ENCODE results near the gene PKIG. TPM values are rescaled to one million over a fixed set of nuclear protein-coding genes. Genes with fewer than 3 reads are reported as not detected.

PKIG gene
- total and polyA plus RNA-seq, 2 experiments from 2014 or later = 29.7 to 33.2 TPM

GRCh38 chr20:44574372-44574771 is 8.0 kb upstream of the PKIG start (continued):
- TF ChIP-seq ETS1 (IDR thresholded peaks at IDR 0.05) (no peak), STAT1 (IDR thresholded peaks at IDR 0.05; ENCODE audit: unreplicated experiment) (no peak), REST (IDR thresholded peaks at IDR 0.05; ENCODE audit: unreplicated experiment) (no peak), EZH2 (IDR thresholded peaks at IDR 0.05; ENCODE audit: low read depth, unreplicated experiment) (no peak), JUNB (IDR thresholded peaks at IDR 0.05; ENCODE audit: unreplicated experiment) (no peak), POLR2AphosphoS5 (IDR thresholded peaks at IDR 0.05; ENCODE audit: low read depth) (no peak), NANOG (IDR thresholded peaks at IDR 0.05; ENCODE audit: borderline replicate concordance) (no peak)

- Histone ChIP-seq H3F3A (replicated peaks; ENCODE audit: low read depth) (no peaks in the 10 kb centered on the region), H3K79me2 (replicated peaks; ENCODE audit: insufficient read depth) (no peaks in the 10 kb centered on the region), H2AFZ (no peak overlapping the region), H4K20me1 (replicated peaks; ENCODE audit: insufficient read depth) (no peaks in the 10 kb centered on the region; the same call in none of the 2 replicates), H3K36me3 (ENCODE audit: insufficient read depth) (no peaks in the 10 kb centered on the region), H3K27me3 (ENCODE audit: insufficient read depth) (no peaks in the 10 kb centered on the region), H3K4me1 (ENCODE audit: insufficient read depth) (no peaks in the 10 kb centered on the region), H3K4me3 (no peak overlapping the region), H3K4me2 (no peak overlapping the region), H3K9me2 (ENCODE audit: insufficient read depth) (no peaks in the 10 kb centered on the region), H3K27ac (ENCODE audit: low read depth) (no peak overlapping the region)
- TF ChIP-seq EZH2phosphoT487 (IDR thresholded peaks at IDR 0.05; ENCODE audit: unreplicated experiment) = no peak
- peak; percentile 42 to 51 for TF ChIP-seq CTCF (conservative IDR thresholded peaks at IDR 0.05; ENCODE audit: low read depth in 2 of 2)
- ATAC-seq = peak; percentile 74
- Mint-ChIP-seq H3K27ac (no peak overlapping the region), H3K36me3 (ENCODE audit: low read depth) (no peaks in the 10 kb centered on the region), H3K4me1 (peaks cover 3% of the 10 kb centered on the region; the same call in 1 of the 3 replicates), H3K9me3 (no peaks in the 10 kb centered on the region), H3K27me3 (ENCODE audit: insufficient read depth, low read depth, poor library complexity) (peaks cover 1% of the 10 kb centered on the region), H3K4me3 (no peak overlapping the region)
- peak; percentile 40 for DNase-seq (ENCODE audit: low spot score)
Measured at GRCh38 chr20:44576297-44576696, 6.1 kb upstream of the PKIG start.

All from GM23338 (cell line).